Suprapubic skin (tissue), 4 donors: ENCODE results near the gene SCN2B. TPM values are rescaled to one million over a fixed set of nuclear protein-coding genes. Genes with fewer than 3 reads are reported as not detected.

Experiments
- DNase-seq, 2 donors: peaks; one replicate each; pipeline ENCODE4 v3.0.0-alpha.2; 2019; ENCODE audit warnings: low spot score in 2 of 2
- H3K27ac ChIP-seq: fragments of 200-600 bp; sonication (generic); one replicate; pipeline ENCODE4 v1.5.1; 2019
- H3K27me3 ChIP-seq: fragments of 200-600 bp; sonication (generic); one replicate; pipeline ENCODE4 v1.5.1; 2019
- H3K36me3 ChIP-seq: fragments of 200-600 bp; sonication (generic); one replicate; pipeline ENCODE4 v1.5.1; 2019
- H3K4me1 ChIP-seq: fragments of 200-600 bp; sonication (generic); one replicate; pipeline ENCODE4 v1.5.1; 2019
- H3K4me3 ChIP-seq: fragments of 200-600 bp; sonication (generic); one replicate; pipeline ENCODE4 v1.5.1; 2019; ENCODE audit warnings: mild to moderate bottlenecking
- H3K9me3 ChIP-seq: fragments of 200-600 bp; sonication (generic); one replicate; pipeline ENCODE4 v1.5.1; 2019
- CTCF ChIP-seq, 2 donors: fragments of 200-600 bp in 1 of 2; fragments of 450-650 bp in 1 of 2; sonication (generic) in 1 of 2; IDR thresholded peaks; one replicate each; pipeline ENCODE4 v1.5.1; 2016 to 2019; ENCODE audit warnings: antibody characterized with exemption in 2 of 2, mild to moderate bottlenecking in 1 of 2, moderate library complexity in 1 of 2
- EP300 ChIP-seq: sonication (generic); formaldehyde crosslinking; IDR thresholded peaks from one replicate; pipeline ENCODE4 v1.6.1; 2017; ENCODE audit warnings: antibody characterized with exemption
- POLR2A ChIP-seq, 2 donors: fragments of 450-650 bp; IDR thresholded peaks; one replicate each; pipeline ENCODE4 v1.6.1; 2017; ENCODE audit warnings: antibody characterized with exemption in 2 of 2, mild to moderate bottlenecking in 2 of 2, moderate library complexity in 2 of 2
- POLR2AphosphoS5 ChIP-seq, 3 donors: sonication (generic); formaldehyde crosslinking; IDR thresholded peaks; one replicate each; pipeline ENCODE4 v1.6.1; 2017; ENCODE audit warnings: antibody characterized with exemption in 3 of 3
- WGBS: methylation state at CpG from one replicate; pipeline ENCODE4 v1.1.5; 2018; 5-methylcytosine and 5-hydroxymethylcytosine counted together
- total RNA-seq, 4 donors: library from RNA; depleted of rRNA; stranded (reverse); fragments of >200 nt; gene quantifications; one replicate each; pipeline ENCODE4 v1.1.0, GENCODE V29; 2016

The SCN2B gene
- total RNA-seq, 4 donors from 2014 or later: 0.08 to 0.21 TPM; not detected in 2

DNA sequence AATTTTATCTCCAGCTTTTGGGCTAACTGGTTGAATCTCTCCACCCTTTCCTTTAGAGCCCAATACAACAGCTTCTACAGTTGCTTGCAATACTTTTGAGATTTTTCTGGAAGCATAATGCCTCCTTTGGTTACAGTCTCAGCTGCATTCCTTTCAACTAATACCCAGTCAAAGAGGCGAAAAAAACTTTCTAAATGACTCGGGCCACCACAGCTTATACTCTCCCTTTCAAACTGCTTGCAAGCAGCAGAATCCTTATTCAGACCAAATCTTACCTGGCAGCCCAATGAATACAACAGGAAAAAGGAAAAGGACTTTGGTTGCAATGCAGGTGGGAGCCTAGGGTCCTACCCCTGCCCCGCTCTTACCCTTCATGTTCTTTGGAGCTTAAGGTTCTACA is 32.6 kb upstream of the SCN2B start:
- Histone ChIP-seq H3K27ac (no peak overlapping the region), H3K9me3 (no peaks in the 10 kb centered on the region), H3K27me3 (peaks cover 4% of the 10 kb centered on the region), H3K4me3 (no peak overlapping the region), H3K4me1 (peaks cover 13% of the 10 kb centered on the region), H3K36me3 (no peaks in the 10 kb centered on the region)
- 84% methylated on average over 3 of the region's 3 CpGs for WGBS
- no peak for DNase-seq
- TF ChIP-seq EP300 (no peak), CTCF (IDR thresholded peaks at IDR 0.05) (no peak), POLR2AphosphoS5 (IDR thresholded peaks at IDR 0.05) (no peak), POLR2A (IDR thresholded peaks at IDR 0.05) (no peak)

GRCh38 chr11:118207079-118207478 is 30.6 kb upstream of the SCN2B start:
- no peak for DNase-seq
- TF ChIP-seq EP300: no peak
- no peak for TF ChIP-seq CTCF (IDR thresholded peaks at IDR 0.05)
- no peak for TF ChIP-seq POLR2A (IDR thresholded peaks at IDR 0.05)
- no peak for TF ChIP-seq POLR2AphosphoS5 (IDR thresholded peaks at IDR 0.05)
- Histone ChIP-seq H3K27me3 (no peaks in the 10 kb centered on the region), H3K4me3 (no peak overlapping the region), H3K27ac (no peak overlapping the region), H3K4me1 (peaks cover 13% of the 10 kb centered on the region), H3K36me3 (no peaks in the 10 kb centered on the region), H3K9me3 (no peaks in the 10 kb centered on the region)
- 90% methylated on average over 2 of the region's 2 CpGs for WGBS

- Histone ChIP-seq H3K27ac (no peak overlapping the region), H3K4me3 (no peak overlapping the region), H3K4me1 (peaks cover 13% of the 10 kb centered on the region), H3K36me3 (no peaks in the 10 kb centered on the region), H3K9me3 (no peaks in the 10 kb centered on the region), H3K27me3 (no peaks in the 10 kb centered on the region)
- DNase-seq: no peak
- WGBS: 30% methylated on average over 1 of the region's 1 CpG
- no peak for TF ChIP-seq POLR2AphosphoS5 (IDR thresholded peaks at IDR 0.05)
- no peak for TF ChIP-seq POLR2A (IDR thresholded peaks at IDR 0.05)
- TF ChIP-seq CTCF (IDR thresholded peaks at IDR 0.05): no peak
- no peak for TF ChIP-seq EP300
Observed at GRCh38 chr11:118206391-118207031, 30.1 kb upstream of the SCN2B start.

- 89% methylated on average over 9 of the region's 9 CpGs for WGBS
- Histone ChIP-seq H3K27ac (no peak overlapping the region), H3K27me3 (no peaks in the 10 kb centered on the region), H3K4me1 (peaks cover 8% of the 10 kb centered on the region), H3K36me3 (no peaks in the 10 kb centered on the region), H3K9me3 (no peaks in the 10 kb centered on the region), H3K4me3 (no peak overlapping the region)
- no peak for TF ChIP-seq POLR2AphosphoS5 (IDR thresholded peaks at IDR 0.05)
- TF ChIP-seq EP300: no peak
- no peak for TF ChIP-seq POLR2A (IDR thresholded peaks at IDR 0.05)
- no peak for TF ChIP-seq CTCF (IDR thresholded peaks at IDR 0.05)
- no peak for DNase-seq
Observed at GRCh38 chr11:118205606-118206378, 29.4 kb upstream of the SCN2B start.

GRCh38 chr11:118202599-118203422 is 26.4 kb upstream of the SCN2B start:
- H3K4me3 ChIP-seq: no peak overlapping the region
- 81% methylated on average over 7 of the region's 7 CpGs for WGBS
- peaks cover 12% of the 10 kb centered on the region for H3K4me1 ChIP-seq
- no peak for DNase-seq
- H3K9me3 ChIP-seq: no peaks in the 10 kb centered on the region
- TF ChIP-seq POLR2A (IDR thresholded peaks at IDR 0.05) (no peak), POLR2AphosphoS5 (IDR thresholded peaks at IDR 0.05) (no peak), EP300 (no peak), CTCF (IDR thresholded peaks at IDR 0.05) (no peak)
- H3K27ac ChIP-seq: no peak overlapping the region
- no peaks in the 10 kb centered on the region for H3K36me3 ChIP-seq
- no peaks in the 10 kb centered on the region for H3K27me3 ChIP-seq
